ENCODE results near the gene EIF4A3. TPM values are rescaled to one million over a fixed set of nuclear protein-coding genes. Genes with fewer than 3 reads are reported as not detected.

EIF4A3 gene
- total RNA-seq = 100 to 1,000 TPM in 1 of 2 donors, 10 to 100 TPM in 1; 99.8 to 114 TPM

- H3K36me3 ChIP-seq = peaks cover 10% of the 10 kb centered on the region
- peaks cover 7% of the 10 kb centered on the region for H3K4me1 ChIP-seq
- peak within 1 kb of the TSS; percentile 97 for H3K4me3 ChIP-seq
- peak within 1 kb of the TSS; percentile 92 for H3K27ac ChIP-seq
- peak within 1 kb of the TSS; percentile 89 to 93 for H3K9ac ChIP-seq (ENCODE audit: low read depth in 2 of 2, low read length in 2 of 2)
- no peaks in the 10 kb centered on the region for H3K9me3 ChIP-seq
- intact Hi-C loops (cut with DNase I) = loop anchor here (10.0 kb wide), 1 partner anchor 108 kb away; no protein-coding TSS in a partner anchor
- no peak for TF ChIP-seq CTCF (IDR thresholded peaks at IDR 0.05)
- DNase-seq = peak; percentile 100
- no peaks in the 10 kb centered on the region for H3K27me3 ChIP-seq
These were observed at the start of gene EIF4A3 for GRCh38 chr17:80147035-80147822. TSS of gene EIF4A3 (minus strand) at chr17:80147128. CDS start at chr17:80146961, 167 bp downstream.

- Histone ChIP-seq H3K4me1 (no peaks in the 10 kb centered on the region), H3K27ac (no peak overlapping the region), H3K9me3 (no peaks in the 10 kb centered on the region), H3K9ac (ENCODE audit: low read depth in 2 of 2, low read length in 2 of 2) (no peak overlapping the region), H3K27me3 (no peaks in the 10 kb centered on the region), H3K36me3 (no peaks in the 10 kb centered on the region), H3K4me3 (no peak overlapping the region)
- intact Hi-C loops (cut with DNase I) = no loop called here
- TF ChIP-seq CTCF (IDR thresholded peaks at IDR 0.05) = no peak
- no peak for DNase-seq
These were observed 49.7 kb upstream of the EIF4A3 start for GRCh38 chr17:80196652-80197051.

DNA sequence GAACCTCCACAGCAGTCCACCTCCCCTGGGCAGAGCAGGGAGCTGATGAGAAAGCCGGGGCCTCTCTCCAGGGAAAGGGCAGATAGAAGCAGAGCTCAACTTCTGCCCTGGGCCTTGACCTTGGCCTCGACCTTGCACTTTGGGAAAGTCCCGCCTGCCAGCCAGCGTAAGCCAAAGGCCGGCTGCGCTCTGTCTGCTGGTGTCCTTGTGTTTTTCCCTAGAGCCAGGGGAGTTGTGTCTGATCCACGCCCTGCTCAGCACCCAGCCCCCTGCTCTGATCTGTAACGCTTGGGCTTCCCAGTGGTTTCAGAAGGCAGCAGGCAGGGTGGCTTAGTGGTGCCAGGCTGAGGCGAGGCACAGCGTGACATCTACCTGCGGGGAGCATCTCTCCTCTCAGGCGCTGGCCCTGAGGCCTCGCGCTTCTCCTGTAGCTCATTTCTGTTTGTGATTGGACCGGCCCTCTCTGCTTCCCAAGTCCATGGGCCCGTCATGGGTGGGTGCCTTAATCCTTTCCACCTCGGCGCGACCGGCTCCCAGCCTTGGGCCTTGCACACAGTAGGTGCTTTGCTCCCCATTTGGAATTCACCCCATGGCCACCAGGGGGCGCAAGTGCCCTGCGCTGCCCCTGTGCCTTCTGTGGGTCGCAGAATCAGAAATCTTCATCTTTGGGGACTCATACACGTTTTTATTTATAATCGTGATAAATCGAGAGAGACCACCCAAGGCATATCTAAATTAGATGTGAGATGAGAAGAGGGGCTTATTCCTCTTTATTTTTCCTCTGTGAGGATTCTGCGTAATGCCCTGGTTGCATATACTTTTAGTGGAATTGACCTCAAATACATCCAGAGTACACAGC lies 49.0 kb upstream of the EIF4A3 start:
- intact Hi-C loops (cut with DNase I) = no loop called here
- TF ChIP-seq CTCF (IDR thresholded peaks at IDR 0.05) = peak; percentile 88
- Histone ChIP-seq H3K36me3 (no peaks in the 10 kb centered on the region), H3K4me3 (no peak overlapping the region), H3K9ac (ENCODE audit: low read depth in 2 of 2, low read length in 2 of 2) (no peak overlapping the region), H3K27ac (no peak overlapping the region), H3K9me3 (no peaks in the 10 kb centered on the region), H3K27me3 (no peaks in the 10 kb centered on the region), H3K4me1 (no peaks in the 10 kb centered on the region)
- no peak for DNase-seq

GRCh38 chr17:80195141-80195540 lies 48.2 kb upstream of the EIF4A3 start:
- no peaks in the 10 kb centered on the region for H3K27me3 ChIP-seq
- H3K4me3 ChIP-seq = no peak overlapping the region
- H3K36me3 ChIP-seq = no peaks in the 10 kb centered on the region
- DNase-seq = no peak
- no peaks in the 10 kb centered on the region for H3K4me1 ChIP-seq
- H3K9me3 ChIP-seq = no peaks in the 10 kb centered on the region
- no peak overlapping the region for H3K9ac ChIP-seq (ENCODE audit: low read depth in 2 of 2, low read length in 2 of 2)
- no peak overlapping the region for H3K27ac ChIP-seq
- intact Hi-C loops (cut with DNase I) = no loop called here
- no peak for TF ChIP-seq CTCF (IDR thresholded peaks at IDR 0.05)

DNA sequence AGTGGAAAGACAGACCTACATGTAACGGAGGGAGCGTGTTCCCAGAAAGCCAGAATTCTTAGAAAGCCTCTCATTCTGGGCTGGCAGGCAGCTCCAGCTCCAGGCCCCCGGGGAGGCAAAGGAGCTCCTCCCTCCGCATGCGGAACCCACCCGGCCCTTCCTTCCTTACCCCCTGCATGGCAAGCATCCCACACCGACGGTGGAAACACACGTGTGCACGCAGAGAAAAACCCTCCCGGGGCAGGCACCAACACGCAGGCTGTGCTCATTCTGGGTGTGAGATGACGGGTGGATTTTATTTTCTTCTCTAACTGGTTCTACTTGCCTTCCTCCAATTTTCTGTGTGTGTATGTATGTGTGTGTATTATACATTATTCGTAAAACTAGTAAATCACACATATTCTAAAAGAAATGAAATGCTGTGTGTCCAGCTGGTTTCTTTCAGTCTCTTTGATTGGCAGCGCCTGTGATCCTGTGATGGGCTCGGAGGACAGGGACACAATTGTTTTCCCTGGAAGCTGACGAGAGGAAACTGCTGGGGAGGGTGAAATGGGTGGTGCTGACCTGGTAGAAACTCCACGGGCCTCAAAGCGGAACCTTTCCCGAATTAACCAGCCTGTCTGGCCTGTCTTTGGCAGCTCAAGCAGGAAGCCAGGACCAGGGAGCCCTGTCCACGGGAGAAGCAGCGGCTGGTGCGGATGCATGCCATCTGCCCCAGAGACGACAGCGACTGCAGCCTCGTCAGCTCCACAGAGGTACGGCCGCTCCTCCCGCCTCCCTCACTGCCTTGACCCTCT lies 45.1 kb upstream of the EIF4A3 start:
- no peaks in the 10 kb centered on the region for H3K27me3 ChIP-seq
- H3K36me3 ChIP-seq = no peaks in the 10 kb centered on the region
- no peaks in the 10 kb centered on the region for H3K9me3 ChIP-seq
- no peak overlapping the region for H3K9ac ChIP-seq (ENCODE audit: low read depth in 2 of 2, low read length in 2 of 2)
- no peak overlapping the region for H3K4me3 ChIP-seq
- H3K27ac ChIP-seq = no peak overlapping the region
- no peak for TF ChIP-seq CTCF (IDR thresholded peaks at IDR 0.05)
- intact Hi-C loops (cut with DNase I) = no loop called here
- H3K4me1 ChIP-seq = no peaks in the 10 kb centered on the region
- DNase-seq = no peak

Data from colonic mucosa (tissue), 4 donors.